Stimulated activated naive CD8-positive, alpha-beta T cell treated with anti-CD3 and anti-CD28 coated beads, Interleukin-15, amount 100 ng/mL, for 72 hours (primary cell): ENCODE results near the gene DPF3.

Source experiments
- ATAC-seq: fragments of 150-1000 bp; cut with Tn5 transposase; 2 replicates; pipeline ENCODE4 v1.10.0; 2021; ENCODE audit warnings: mild to moderate bottlenecking, moderate library complexity
- DNase-seq, 2 donors: peaks; one replicate each; pipeline ENCODE4 v3.0.0; 2021 to 2022
- H3K27ac Mint-ChIP-seq, 2 donors: one replicate each; pipeline ENCODE4 v1.8.0; 2022; ENCODE audit warnings: mild to moderate bottlenecking in 2 of 2, mixed read lengths in 2 of 2, moderate library complexity in 2 of 2
- H3K27me3 Mint-ChIP-seq: one replicate; pipeline ENCODE4 v1.8.0; 2022; ENCODE audit warnings: mixed read lengths
- H3K4me1 Mint-ChIP-seq: one replicate; pipeline ENCODE4 v1.8.0; 2022; ENCODE audit warnings: mild to moderate bottlenecking, mixed read lengths
- H3K4me3 Mint-ChIP-seq, 2 donors: one replicate each; pipeline ENCODE4 v1.8.0; 2022; ENCODE audit warnings: mild to moderate bottlenecking in 2 of 2, mixed read lengths in 2 of 2, moderate library complexity in 1 of 2
- H3K9me3 Mint-ChIP-seq, 2 donors: one replicate each; pipeline ENCODE4 v1.8.0; 2022; ENCODE audit warnings: mixed read lengths in 2 of 2

DPF3 gene

GRCh38 chr14:72613975-72614319 lies 280.0 kb downstream of the DPF3 start:
- no peak for DNase-seq
- ATAC-seq, result no peak
- H3K4me3 Mint-ChIP-seq, result no peak overlapping the region
- H3K9me3 Mint-ChIP-seq, result no peaks in the 10 kb centered on the region
- peaks cover 13% of the 10 kb centered on the region for H3K27me3 Mint-ChIP-seq
- peak overlapping the region in 1 of 2 donors; percentile 72 for H3K27ac Mint-ChIP-seq
- H3K4me1 Mint-ChIP-seq, result no peaks in the 10 kb centered on the region

- DNase-seq, result no peak
- Mint-ChIP-seq H3K9me3 (no peaks in the 10 kb centered on the region), H3K4me1 (peaks cover 3% of the 10 kb centered on the region), H3K4me3 (no peak overlapping the region), H3K27ac (peak overlapping the region in 1 of 2 donors; percentile 72), H3K27me3 (peaks cover 13% of the 10 kb centered on the region)
- no peak for ATAC-seq
These were observed 280.5 kb downstream of the DPF3 start for GRCh38 chr14:72613231-72613974.

GRCh38 chr14:72612041-72612440 lies 281.9 kb downstream of the DPF3 start:
- peaks cover 13% of the 10 kb centered on the region for H3K27me3 Mint-ChIP-seq
- no peaks in the 10 kb centered on the region for H3K9me3 Mint-ChIP-seq
- no peak for DNase-seq
- no peak overlapping the region for H3K4me3 Mint-ChIP-seq
- no peak overlapping the region for H3K27ac Mint-ChIP-seq
- peaks cover 8% of the 10 kb centered on the region for H3K4me1 Mint-ChIP-seq
- ATAC-seq, result no peak

GRCh38 chr14:72611506-72611905 lies 282.4 kb downstream of the DPF3 start:
- DNase-seq (no peak), ATAC-seq (no peak)
- H3K27me3 Mint-ChIP-seq, result peaks cover 13% of the 10 kb centered on the region
- H3K4me1 Mint-ChIP-seq, result peaks cover 8% of the 10 kb centered on the region
- peak overlapping the region; percentile 36 to 81 for H3K27ac Mint-ChIP-seq
- no peak overlapping the region for H3K4me3 Mint-ChIP-seq
- H3K9me3 Mint-ChIP-seq, result no peaks in the 10 kb centered on the region

- ATAC-seq, result no peak
- no peak for DNase-seq
- Mint-ChIP-seq H3K4me1 (peaks cover 8% of the 10 kb centered on the region), H3K4me3 (no peak overlapping the region), H3K9me3 (no peaks in the 10 kb centered on the region), H3K27ac (no peak overlapping the region), H3K27me3 (peaks cover 13% of the 10 kb centered on the region)
These were observed 283.1 kb downstream of the DPF3 start for GRCh38 chr14:72610831-72611200.

- Mint-ChIP-seq H3K4me3 (no peak overlapping the region), H3K4me1 (peaks cover 8% of the 10 kb centered on the region), H3K27ac (no peak overlapping the region), H3K9me3 (no peaks in the 10 kb centered on the region), H3K27me3 (peaks cover 13% of the 10 kb centered on the region)
- ATAC-seq (no peak), DNase-seq (no peak)
These were observed 283.6 kb downstream of the DPF3 start for GRCh38 chr14:72610096-72610830.

- Mint-ChIP-seq H3K9me3 (no peaks in the 10 kb centered on the region), H3K27ac (peak overlapping the region in 1 of 2 donors; percentile 61), H3K4me1 (peaks cover 8% of the 10 kb centered on the region), H3K4me3 (no peak overlapping the region), H3K27me3 (peaks cover 13% of the 10 kb centered on the region)
- no peak for DNase-seq
- ATAC-seq, result no peak
These were observed 284.5 kb downstream of the DPF3 start for GRCh38 chr14:72609205-72609916.

- Mint-ChIP-seq H3K27me3 (peaks cover 13% of the 10 kb centered on the region), H3K4me3 (no peak overlapping the region), H3K9me3 (no peaks in the 10 kb centered on the region), H3K27ac (peak overlapping the region; percentile 36 to 82), H3K4me1 (peaks cover 8% of the 10 kb centered on the region)
- ATAC-seq (no peak), DNase-seq (no peak)
These were observed 285.3 kb downstream of the DPF3 start for GRCh38 chr14:72608391-72609204.

GRCh38 chr14:72607386-72608130 lies 286.3 kb downstream of the DPF3 start:
- Mint-ChIP-seq H3K27me3 (peaks cover 12% of the 10 kb centered on the region), H3K4me1 (peaks cover 8% of the 10 kb centered on the region), H3K27ac (no peak overlapping the region), H3K4me3 (no peak overlapping the region), H3K9me3 (no peaks in the 10 kb centered on the region)
- DNase-seq (no peak), ATAC-seq (no peak)

- Mint-ChIP-seq H3K4me3 (no peak overlapping the region), H3K27me3 (peaks cover 5% of the 10 kb centered on the region), H3K9me3 (no peaks in the 10 kb centered on the region), H3K4me1 (peaks cover 8% of the 10 kb centered on the region), H3K27ac (peak overlapping the region in 1 of 2 donors; percentile 4)
- ATAC-seq (no peak), DNase-seq (no peak)
These were observed 287.0 kb downstream of the DPF3 start for GRCh38 chr14:72606879-72607278.

- DNase-seq (no peak), ATAC-seq (no peak)
- H3K4me1 Mint-ChIP-seq, result peaks cover 8% of the 10 kb centered on the region
- H3K27ac Mint-ChIP-seq, result no peak overlapping the region
- peaks cover 6% of the 10 kb centered on the region for H3K27me3 Mint-ChIP-seq
- no peak overlapping the region for H3K4me3 Mint-ChIP-seq
- no peaks in the 10 kb centered on the region for H3K9me3 Mint-ChIP-seq
These were observed 288.0 kb downstream of the DPF3 start for GRCh38 chr14:72605921-72606220.

- DNase-seq, result no peak
- Mint-ChIP-seq H3K27me3 (peaks cover 12% of the 10 kb centered on the region), H3K4me3 (no peak overlapping the region), H3K27ac (no peak overlapping the region), H3K4me1 (peaks cover 8% of the 10 kb centered on the region), H3K9me3 (no peaks in the 10 kb centered on the region)
- ATAC-seq, result no peak
These were observed 288.6 kb downstream of the DPF3 start for GRCh38 chr14:72605096-72605920.

- H3K4me1 Mint-ChIP-seq, result peaks cover 8% of the 10 kb centered on the region
- ATAC-seq (no peak), DNase-seq (no peak)
- H3K27ac Mint-ChIP-seq, result no peak overlapping the region
- H3K4me3 Mint-ChIP-seq, result no peak overlapping the region
- no peaks in the 10 kb centered on the region for H3K9me3 Mint-ChIP-seq
- peaks cover 18% of the 10 kb centered on the region for H3K27me3 Mint-ChIP-seq
These were observed 289.8 kb downstream of the DPF3 start for GRCh38 chr14:72604133-72604532.

GRCh38 chr14:72603639-72604038 lies 290.3 kb downstream of the DPF3 start:
- no peaks in the 10 kb centered on the region for H3K9me3 Mint-ChIP-seq
- H3K4me3 Mint-ChIP-seq, result no peak overlapping the region
- DNase-seq (no peak), ATAC-seq (no peak)
- H3K27ac Mint-ChIP-seq, result no peak overlapping the region
- peaks cover 18% of the 10 kb centered on the region for H3K27me3 Mint-ChIP-seq
- peaks cover 7% of the 10 kb centered on the region for H3K4me1 Mint-ChIP-seq
